NCI-H1048 (cell line): ENCODE data around the gene FANCD2OS.
"Not testable (repeated sequence)": the region's sequence is repeated elsewhere in the genome, so short reads cannot be mapped to it uniquely, and the experiment has no call there.

ENCODE experiments used
- DNase-seq: peaks from one replicate; lab custom pipeline; 2025; lab: John Stamatoyannopoulos, UW

The FANCD2OS gene

DNA sequence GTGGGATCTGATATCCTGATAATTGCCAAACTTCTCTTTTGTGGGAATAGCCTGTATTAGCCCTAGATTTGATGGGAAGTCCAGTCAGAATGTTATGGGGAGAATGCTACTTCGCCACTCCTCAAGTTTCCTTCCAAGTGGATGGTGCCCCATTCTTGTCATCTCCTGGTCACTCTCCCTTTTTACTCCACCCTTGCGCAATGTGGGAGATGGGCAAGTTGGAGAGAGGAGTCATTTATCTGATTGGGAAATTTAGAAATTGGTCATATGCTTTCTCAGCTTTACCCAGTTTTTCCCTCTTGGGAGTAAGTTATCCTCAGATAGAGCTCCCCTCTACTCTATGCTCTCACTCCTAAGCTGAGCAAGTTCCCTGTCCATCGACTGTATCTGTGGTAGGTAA lies 14.4 kb downstream of the FANCD2OS start:
- no peak for DNase-seq

DNA sequence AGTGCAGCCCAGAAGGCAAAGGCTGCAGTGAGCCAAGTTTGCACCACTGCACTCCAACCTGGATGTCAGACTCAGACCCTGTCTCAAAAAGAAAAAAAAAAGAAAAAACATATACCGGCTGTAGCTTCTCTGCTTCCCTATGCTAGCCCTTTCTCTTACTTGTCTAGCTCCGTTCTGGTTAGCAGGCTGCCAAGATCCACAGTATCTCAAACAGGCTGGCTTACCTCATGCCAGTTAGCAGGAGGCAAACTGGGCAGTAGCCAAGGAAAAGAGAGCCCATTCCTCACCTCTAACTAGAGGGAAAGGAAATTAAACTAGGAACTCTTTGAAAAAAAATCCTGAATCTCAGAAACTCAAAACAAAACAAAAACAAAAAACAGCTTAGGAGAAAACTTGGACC lies 16.7 kb downstream of the FANCD2OS start:
- DNase-seq, result not testable (repeated sequence)

DNA sequence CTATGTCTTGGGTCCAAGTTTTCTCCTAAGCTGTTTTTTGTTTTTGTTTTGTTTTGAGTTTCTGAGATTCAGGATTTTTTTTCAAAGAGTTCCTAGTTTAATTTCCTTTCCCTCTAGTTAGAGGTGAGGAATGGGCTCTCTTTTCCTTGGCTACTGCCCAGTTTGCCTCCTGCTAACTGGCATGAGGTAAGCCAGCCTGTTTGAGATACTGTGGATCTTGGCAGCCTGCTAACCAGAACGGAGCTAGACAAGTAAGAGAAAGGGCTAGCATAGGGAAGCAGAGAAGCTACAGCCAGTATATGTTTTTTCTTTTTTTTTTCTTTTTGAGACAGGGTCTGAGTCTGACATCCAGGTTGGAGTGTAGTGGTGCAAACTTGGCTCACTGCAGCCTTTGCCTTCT lies 17.3 kb downstream of the FANCD2OS start:
- DNase-seq, result not testable (repeated sequence)

DNA sequence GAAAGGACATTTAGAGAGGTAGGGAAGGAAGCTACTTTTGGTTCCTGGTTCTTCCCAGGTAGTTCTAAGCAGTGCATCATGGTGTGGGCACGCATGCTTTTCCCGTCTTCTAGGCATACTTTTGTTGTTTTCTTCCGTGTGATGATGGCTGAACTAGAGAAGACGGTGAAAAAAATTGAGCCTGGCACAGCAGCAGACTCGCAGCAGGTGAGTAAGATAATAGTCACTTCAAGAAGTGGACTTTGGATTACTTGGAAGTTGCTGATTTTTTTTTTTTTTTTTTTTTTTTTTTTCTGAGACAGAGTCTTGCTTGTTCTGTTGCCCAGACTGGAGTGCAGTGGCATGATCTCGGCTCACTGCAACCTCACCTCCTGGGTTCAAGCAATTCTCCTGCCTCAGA lies 17.9 kb downstream of the FANCD2OS start:
- DNase-seq, result no peak

DNA sequence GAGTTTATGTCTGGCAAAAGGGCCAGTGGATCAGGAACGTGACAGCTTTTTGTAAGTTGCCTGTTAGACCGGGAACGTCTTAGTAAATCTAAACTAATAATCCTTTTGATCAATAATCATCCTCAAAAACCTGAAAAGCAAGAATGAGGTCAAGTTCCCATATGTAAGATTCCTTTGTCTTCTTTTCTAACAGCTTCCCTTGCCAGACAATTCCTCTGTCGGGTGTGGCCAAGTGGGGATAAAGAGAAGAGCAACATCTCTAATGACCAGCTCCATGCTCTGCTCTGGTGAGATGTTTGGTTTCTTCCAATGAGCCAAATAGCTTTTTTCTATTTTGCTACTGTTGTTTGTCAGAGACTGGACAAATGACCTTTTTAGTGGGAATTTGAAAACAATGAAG lies 19.8 kb downstream of the FANCD2OS start:
- DNase-seq, result no peak

DNA sequence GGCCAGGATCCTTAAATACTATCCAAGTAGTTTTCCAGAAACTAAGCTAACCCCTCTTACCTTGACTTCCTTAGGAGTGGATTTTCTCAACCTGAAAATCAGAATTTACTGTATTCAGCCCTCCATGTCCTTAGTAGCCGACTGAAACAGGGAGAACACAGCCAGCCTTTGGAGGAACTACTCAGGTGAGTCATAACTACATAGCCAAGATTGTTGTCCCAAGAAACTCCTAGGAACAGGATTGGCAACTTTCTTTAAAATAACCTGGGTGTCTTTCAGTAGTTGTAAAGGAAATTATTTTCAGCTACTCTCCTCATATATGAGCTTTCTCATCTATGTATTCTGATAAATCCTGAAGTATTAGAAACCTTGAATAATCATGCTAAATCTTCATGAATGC lies 22.3 kb downstream of the FANCD2OS start:
- no peak for DNase-seq

DNA sequence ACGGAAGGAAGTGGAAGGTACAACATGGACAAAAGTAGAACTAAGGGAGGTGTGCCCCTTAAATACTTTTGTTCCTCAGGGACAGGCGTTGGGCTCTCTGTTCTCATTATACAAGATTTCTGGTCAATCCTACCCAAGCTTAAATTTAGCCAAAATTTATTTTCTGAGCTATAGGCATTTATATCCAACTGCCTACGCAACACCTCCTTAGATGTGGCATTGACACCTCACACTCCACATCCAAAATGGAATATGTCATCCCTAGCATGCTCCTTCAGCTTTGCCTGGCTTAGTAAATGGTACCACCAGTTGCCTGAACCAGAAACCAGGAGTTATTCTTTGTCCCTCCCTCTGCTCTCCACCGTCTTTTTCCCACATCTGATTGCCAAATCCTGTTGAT lies 26.2 kb downstream of the FANCD2OS start:
- no peak for DNase-seq

DNA sequence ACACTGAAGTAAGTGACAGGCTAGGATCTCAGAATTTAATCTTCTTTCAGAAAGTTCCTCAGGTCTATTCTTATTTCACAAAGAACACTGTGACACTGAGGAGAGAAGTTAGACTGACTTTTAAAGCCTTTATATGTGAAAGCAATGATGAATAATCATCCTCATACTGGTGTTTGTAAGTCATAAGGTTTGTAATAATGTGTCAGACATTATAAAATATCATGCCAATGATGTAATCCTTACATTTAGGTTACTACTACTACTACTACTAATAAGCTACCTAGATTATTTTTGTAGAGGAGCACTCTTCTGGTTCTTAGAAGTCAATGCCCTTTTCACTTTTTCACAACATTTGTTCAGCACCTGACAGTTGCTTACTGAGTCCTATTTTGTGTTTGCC lies 33.4 kb downstream of the FANCD2OS start:
- no peak for DNase-seq

DNA sequence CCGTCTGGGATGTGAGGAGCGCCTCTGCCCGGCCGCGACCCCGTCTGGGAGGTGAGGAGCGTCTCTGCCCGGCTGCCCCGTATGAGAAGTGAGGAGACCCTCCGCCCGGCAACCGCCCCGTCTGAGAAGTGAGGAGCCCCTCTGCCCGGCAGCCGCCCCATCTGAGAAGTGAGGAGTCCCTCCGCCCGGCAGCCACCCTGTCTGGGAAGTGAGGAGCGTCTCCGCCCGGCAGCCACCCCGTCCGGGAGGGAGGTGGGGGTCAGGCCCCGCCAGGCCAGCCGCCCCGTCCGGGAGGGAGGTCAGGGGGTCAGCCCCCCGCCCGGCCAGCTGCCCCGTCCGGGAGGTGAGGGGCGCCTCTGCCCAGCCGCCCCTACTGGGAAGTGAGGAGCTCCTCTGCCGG lies 38.0 kb downstream of the FANCD2OS start:
- DNase-seq, result not testable (repeated sequence)

DNA sequence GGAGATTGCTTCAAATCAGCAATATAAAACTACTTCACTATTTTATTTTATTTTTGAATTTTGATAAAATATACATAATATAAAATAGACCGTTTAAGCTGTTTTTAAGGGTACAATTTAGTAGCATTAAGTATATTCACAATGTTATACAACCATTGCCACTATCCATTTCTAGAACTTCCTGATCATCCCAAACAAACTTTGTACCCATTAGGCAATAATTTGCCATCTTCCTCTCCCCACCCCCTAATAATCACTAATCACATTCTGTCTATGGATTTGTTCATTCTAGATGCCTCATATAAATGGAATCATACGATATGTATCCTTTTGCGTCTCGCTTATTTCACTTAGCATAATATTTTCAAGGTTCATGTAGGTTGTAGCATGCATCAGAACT lies 53.0 kb downstream of the FANCD2OS start:
- no peak for DNase-seq
